ACHN (cell line): ENCODE results near the gene UHMK1.
A peak's percentile ranks its signal among the peaks of the same experiment; 100 is the strongest.
"Not testable (repeated sequence)": the region's sequence is repeated elsewhere in the genome, so short reads cannot be mapped to it uniquely, and the experiment has no call there.

Source experiments
- DNase-seq: peaks from one replicate; pipeline ENCODE4 v3.0.0-alpha.2; 2015
- in situ Hi-C: cut with HindIII; loops from 2 replicates; pipeline ENCODE4 v1.10.0; 2017; ENCODE audit warnings: low sequenced_read_pairs, low pct_ligation_motif_present, low pct_unique_long_range_greater_than_20kb

UHMK1 gene

GRCh38 chr1:162560303-162561036, 62.9 kb downstream of the UHMK1 start:
- in situ Hi-C loops = no loop called here
- DNase-seq = no peak

DNA sequence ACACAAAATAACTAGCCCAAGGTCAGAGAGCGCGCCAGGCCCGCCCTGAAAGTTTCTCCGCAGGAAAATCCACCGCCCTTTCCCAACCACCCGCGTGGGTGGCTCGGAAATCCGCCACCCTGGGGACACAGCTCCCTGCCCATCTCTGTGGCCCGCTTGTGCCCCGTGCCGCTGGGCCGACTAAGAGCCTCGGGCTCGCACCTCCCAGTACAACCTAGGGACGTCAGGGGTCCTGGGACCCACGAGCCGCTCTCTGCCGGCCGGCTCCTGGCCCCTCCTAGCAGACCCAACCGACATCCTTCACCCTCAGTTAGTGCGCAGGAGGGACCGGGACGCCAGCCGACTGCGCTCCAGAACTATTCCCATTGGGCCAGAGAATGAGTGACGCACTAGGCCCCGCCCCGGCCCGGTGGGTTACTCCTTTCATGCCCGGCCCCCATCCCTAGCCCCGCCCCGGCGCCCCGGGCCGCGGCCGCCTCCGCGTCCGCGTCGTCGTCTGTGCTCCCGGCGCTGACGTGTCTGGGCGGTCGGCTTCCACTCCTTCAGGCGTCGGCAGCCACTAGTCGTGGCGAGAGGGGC, 63.5 kb downstream of the UHMK1 start:
- DNase-seq = peak; percentile 98
- in situ Hi-C loops = no loop called here

DNA sequence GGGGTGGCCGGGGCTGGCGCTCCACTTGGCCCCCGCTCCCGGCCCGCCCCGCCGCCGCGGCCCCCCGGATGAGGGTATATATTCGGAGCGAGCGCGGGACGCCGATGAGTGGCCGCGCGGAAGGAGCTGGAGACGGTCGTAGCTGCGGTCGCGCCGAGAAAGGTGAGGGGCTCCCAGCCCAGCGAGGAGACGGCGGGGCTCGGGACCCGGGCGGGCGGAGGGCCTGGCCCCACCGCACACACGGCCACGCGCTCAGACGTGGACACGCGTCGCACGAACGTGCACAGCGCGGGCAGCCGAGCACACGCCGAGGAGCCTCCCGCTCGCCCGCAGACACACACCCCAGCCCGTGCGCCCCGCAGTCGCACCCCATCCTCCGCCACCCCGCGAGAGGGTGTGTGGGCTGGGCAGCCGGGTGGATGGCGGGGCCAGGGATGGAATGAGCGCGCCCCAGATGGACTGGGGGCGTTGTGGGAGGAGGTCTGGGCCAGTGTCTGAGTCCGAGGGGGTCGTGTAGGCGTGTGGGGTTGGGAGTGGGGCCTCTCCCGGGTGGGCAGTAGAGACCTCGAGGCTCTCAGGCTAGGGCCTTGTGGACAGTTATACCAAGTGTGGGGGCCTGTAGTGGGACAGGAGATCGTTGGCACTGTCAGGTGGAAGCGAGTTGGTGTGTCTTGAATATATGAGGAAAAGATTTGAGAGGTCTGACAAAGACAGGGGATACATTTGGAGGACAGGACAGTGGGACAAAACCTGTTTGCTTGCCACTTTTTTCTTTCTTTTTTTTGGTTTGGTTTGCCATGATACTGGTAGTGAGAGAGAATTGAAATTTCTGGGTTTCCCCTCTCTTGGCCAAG, 64.2 kb downstream of the UHMK1 start, which contains the start of gene UAP1:
Gene UAP1, plus strand, starts transcription at position 107 of the 854 bp plus-strand sequence. CDS start 4,347 bp downstream, outside the sequence.
- peak; percentile 19 for DNase-seq
- in situ Hi-C loops = no loop called here

DNA sequence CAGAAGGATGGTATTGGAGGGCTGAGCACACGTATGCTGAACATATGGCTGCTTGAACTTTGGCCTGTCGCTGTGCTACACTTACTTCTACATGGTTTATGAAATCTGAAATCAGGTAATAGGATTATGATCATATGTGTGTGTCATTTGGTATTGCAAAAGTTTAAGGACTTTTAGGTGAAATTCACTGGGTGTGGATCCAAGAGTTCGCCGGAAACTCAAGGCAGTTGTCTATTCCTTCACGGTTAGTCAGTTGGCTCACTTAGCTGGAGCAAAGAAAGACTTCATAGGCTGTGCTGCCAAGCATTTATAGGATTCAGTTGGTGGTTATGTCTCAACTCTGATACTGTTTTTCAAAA, 64.8 kb downstream of the UHMK1 start:
- in situ Hi-C loops = no loop called here
- peak; percentile 38 for DNase-seq

- in situ Hi-C loops = no loop called here
- no peak for DNase-seq
Observed at GRCh38 chr1:162564762-162565218, 67.2 kb downstream of the UHMK1 start.

DNA sequence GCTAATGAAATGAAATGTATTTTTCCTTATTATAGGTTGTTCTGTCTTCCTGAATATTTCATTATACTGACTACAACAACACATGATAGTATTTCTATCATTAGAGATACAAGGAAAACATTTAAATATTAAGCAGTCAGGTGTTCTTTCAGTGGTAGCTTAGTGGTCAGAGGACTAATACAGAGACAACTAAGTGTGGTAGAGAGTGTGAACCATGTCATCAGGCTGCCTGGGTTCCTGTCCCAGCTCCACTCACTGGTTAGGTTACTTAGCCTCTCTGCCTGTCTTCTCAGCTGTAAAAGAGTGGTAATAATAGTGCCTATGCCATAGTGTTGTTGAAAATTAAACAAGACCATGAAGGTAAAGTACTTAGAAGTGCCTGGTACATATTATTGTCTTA, 67.8 kb downstream of the UHMK1 start:
- no peak for DNase-seq
- in situ Hi-C loops = no loop called here

DNA sequence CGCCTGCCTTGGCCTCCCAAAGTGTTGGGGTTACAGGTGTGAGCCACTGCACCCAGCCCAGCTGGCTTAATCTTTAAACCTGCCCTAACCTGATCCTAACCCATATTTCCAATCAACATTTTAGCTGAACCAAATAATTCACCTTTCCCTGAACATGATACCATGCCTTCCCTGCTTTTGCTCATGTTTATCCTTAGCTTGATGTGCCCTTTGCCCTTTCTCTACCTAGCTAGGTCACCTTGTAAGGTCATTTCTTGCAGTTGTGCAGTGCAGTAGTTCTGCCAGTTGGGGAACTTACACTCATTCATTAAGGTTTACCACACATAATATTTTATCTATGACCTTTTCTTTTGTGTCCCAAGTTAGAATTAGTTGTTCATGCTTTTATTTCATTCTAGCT, 69.3 kb downstream of the UHMK1 start:
- in situ Hi-C loops = no loop called here
- no peak for DNase-seq

DNA sequence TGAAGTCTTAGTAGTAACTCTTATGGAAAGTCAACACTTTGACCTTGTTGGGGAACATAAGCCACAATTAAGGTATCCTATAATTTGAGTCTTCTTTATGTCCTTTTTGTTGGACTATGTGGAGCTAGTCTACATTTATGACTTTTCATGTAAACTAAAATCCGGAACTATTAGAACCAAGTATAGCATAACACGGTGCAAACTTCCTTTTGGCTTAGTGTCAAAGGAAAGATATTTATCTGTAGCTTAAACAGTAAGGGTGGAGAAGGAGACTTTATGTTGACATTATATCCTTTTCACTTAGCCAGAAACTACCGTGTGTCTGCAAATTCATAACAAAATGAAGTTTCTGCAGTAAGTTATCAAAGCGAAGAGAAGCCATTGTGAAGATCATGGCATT, 71.2 kb downstream of the UHMK1 start:
- DNase-seq = no peak
- in situ Hi-C loops = no loop called here

DNA sequence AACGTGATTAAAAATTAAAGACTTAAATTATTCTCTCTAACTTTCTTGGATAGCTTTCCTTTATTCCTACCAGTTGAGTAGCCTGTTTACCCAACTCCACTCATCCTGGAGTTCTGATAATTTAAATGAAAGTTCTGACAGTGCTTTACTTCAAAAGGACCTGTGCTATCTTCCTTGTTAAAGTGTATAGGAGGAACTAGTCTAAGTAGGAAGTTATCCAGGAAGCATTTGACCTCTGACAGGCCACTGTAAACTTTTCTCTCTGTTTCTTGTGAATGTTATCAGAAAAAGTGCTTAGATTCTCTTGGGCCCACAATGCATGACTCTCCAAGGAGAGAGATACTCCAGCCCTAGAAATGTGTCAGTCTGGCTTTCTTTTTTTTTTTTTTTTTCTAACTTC, 73.1 kb downstream of the UHMK1 start:
- in situ Hi-C loops = no loop called here
- no peak for DNase-seq

DNA sequence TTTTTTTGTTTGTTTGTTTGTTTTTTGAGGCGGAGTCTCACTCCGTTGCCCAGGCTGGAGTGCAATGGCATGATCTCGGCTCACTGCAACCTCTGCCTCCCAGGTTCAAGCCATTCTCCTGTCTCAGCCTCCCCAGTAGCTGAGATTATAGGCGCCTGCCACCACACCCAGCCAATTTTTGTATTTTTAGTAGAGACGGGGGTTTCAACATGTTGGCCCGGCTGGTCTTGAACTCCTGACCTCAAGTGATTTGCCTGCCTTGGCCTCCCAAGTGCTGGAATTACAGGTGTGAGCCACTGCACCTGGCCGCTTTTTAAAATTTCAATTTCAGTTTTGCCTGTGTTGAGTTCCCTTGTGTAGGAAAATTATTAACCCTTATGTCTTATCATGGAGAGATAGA, 73.5 kb downstream of the UHMK1 start:
- in situ Hi-C loops, DNase-seq: not testable (repeated sequence)

DNA sequence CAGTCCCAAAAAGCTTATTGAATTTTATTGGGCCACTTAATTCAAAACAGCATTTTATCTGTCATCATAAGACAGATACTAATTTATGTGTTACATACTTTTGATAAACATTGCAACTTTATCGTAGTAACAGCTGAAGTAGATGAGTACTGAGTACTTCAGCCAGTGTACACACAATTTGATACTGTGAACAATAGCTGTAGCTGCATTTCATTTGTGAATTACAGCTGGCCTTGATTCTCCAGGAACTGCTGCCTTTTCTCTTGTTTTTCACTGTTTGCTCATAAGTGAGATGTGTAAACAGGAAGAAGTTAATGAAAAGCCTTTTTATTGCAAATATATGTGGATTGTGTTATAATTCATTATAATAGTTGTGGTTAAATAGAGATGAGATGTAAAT, 74.1 kb downstream of the UHMK1 start:
- no peak for DNase-seq
- in situ Hi-C loops = no loop called here

DNA sequence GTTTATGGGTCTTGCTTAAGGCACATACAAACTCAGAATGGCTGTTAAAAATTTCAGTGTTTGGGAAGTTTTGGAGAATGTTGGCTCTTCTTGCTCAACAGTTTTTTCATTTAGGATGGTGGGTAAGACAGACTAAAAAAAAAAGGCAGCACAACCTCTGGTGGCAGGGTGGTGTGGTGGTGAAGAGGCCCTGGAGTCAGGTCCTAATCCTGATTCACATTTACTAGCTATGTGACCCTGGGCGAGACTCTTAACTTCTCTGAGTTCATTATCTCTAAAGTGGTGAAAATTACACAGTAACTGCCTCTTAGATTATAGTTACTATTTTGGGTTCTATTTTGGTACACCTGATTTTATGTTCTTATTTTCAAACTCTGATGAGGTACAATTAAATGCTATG, 75.5 kb downstream of the UHMK1 start:
- in situ Hi-C loops = no loop called here
- DNase-seq = no peak

DNA sequence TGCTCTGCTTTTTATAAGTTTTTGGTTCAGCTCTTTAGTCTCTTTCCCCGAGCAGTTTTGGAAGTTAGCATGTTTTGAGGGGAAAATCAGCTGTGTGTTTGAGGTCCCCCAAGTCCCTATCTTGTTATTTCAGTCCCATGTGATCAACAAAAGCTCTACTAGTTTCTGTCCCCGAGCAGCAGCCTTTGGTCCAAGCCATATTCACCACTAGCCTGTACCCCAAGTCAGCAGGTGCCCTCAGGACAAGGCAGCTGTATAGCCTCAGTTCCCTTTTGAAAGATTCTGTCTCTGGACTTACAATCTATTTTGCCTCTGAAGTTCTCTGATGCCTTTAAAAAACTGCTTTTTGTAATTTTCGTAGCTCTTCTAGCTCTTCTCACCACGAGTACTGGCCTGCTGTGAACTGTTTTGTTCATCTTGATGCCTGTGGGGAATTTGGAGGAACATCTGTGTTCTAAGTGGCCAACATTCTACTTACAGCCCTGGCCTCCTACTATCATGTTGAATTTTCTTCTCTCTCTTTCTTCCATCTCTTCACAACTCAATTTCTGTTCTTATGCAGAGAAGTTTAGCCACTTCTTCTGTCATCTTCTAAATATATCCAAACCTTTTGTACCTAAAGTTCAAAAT, 80.6 kb downstream of the UHMK1 start:
- in situ Hi-C loops = no loop called here

DNA sequence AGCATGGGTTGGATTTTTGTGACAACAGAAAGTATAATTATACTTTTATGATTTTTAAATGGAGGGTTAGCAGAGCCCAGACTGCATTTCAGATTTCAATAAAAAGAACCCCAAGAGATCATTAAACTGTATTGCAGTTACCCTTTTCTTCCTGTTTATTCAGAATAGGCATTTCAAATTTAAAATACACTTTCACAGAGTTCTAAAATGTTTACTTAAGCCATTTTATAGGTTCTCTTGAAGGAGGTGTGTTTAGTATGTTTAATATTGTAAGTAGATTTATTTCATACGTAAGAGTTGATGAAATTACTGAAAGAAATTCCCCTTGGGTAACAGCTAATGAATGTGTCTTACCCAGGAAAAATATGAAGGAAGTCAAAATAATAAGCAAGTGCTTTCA, 81.3 kb downstream of the UHMK1 start:
- no peak for DNase-seq
- in situ Hi-C loops = no loop called here

More for the DNA sequence above, 80.6 kb downstream of the UHMK1 start:
- no peak for DNase-seq
